GM19468 (cell line): Measurements from ENCODE around the gene PJVK.
"Not testable (repeated sequence)": the region's sequence is repeated elsewhere in the genome, so short reads cannot be mapped to it uniquely, and the experiment has no call there.

Experiments used
- ATAC-seq: cut with Tn5 transposase; IDR thresholded peaks from one replicate; pipeline ENCODE4 v1.9.1; 2021; ENCODE audit warnings: mild to moderate bottlenecking, moderate library complexity, moderate number of reproducible peaks; ENCODE audit not compliant: unreplicated experiment; ENCODE audit errors: extremely low read depth

Gene PJVK

GRCh38 chr2:178427458-178427857 lies 23.7 kb upstream of the PJVK start:
- ATAC-seq, result no peak

- ATAC-seq, result no peak
Measured at GRCh38 chr2:178428396-178428806, 22.8 kb upstream of the PJVK start.

- no peak for ATAC-seq
Measured at GRCh38 chr2:178429336-178429735, 21.8 kb upstream of the PJVK start.

GRCh38 chr2:178436662-178437061 lies 14.5 kb upstream of the PJVK start:
- ATAC-seq, result no peak

- no peak for ATAC-seq
Measured at GRCh38 chr2:178441426-178441825, 9.8 kb upstream of the PJVK start.

GRCh38 chr2:178448968-178449661 lies 2.1 kb upstream of the PJVK start:
- no peak for ATAC-seq

GRCh38 chr2:178449700-178450523 lies 1.3 kb upstream of the PJVK start:
- ATAC-seq, result no peak

GRCh38 chr2:178450524-178450773 lies 729 bp upstream of the PJVK start:
- ATAC-seq, result peak; percentile 36

GRCh38 chr2:178452334-178452733 lies 1.2 kb downstream of the PJVK start:
- no peak for ATAC-seq

GRCh38 chr2:178452870-178453269 lies 1.7 kb downstream of the PJVK start:
- ATAC-seq, result no peak

GRCh38 chr2:178455947-178456346 lies 4.8 kb downstream of the PJVK start:
- ATAC-seq, result no peak

- no peak for ATAC-seq
Measured at GRCh38 chr2:178457390-178457886, 6.3 kb downstream of the PJVK start.

GRCh38 chr2:178469219-178469849 lies 18.2 kb downstream of the PJVK start:
- ATAC-seq, result no peak

GRCh38 chr2:178471313-178471712 lies 20.1 kb downstream of the PJVK start:
- ATAC-seq, result not testable (repeated sequence)

GRCh38 chr2:178473373-178473772 lies 22.2 kb downstream of the PJVK start:
- no peak for ATAC-seq

- no peak for ATAC-seq
Measured at GRCh38 chr2:178473931-178474330, 22.8 kb downstream of the PJVK start.

GRCh38 chr2:178474560-178474959 lies 23.4 kb downstream of the PJVK start:
- no peak for ATAC-seq

- ATAC-seq, result no peak
Measured at GRCh38 chr2:178476477-178476876, 25.3 kb downstream of the PJVK start.

- no peak for ATAC-seq
Measured at GRCh38 chr2:178477443-178478129, 26.4 kb downstream of the PJVK start.

- ATAC-seq, result no peak
Measured at GRCh38 chr2:178478130-178478438, 26.9 kb downstream of the PJVK start.
